GM10248 (cell line): ENCODE measurements around the gene IFITM1.

Experiments
- CTCF ChIA-PET: fragments of 300-600 bp; sonication (Branson Sonifier 250); formaldehyde crosslinking; extraction: SDS; loops from one replicate; lab custom pipeline; 2021; ENCODE audit warnings: antibody characterized with exemption; lab: Yijun Ruan, JAX
- POLR2A ChIA-PET: fragments of 350-650 bp; sonication (Branson Sonifier 250); formaldehyde crosslinking; extraction: SDS; loops from one replicate; lab custom pipeline; 2020; ENCODE audit warnings: antibody characterized with exemption; lab: Yijun Ruan, JAX
- DNase-seq: peaks from one replicate; pipeline ENCODE4 v3.0.0; 2012; ENCODE audit errors: extremely low spot score
- TF ChIP-seq, protein P1 (sequence below): IDR thresholded peaks from 2 replicates; pipeline ENCODE4 v1.5.1; 2012; ENCODE audit warnings: mild to moderate bottlenecking, low read depth; ENCODE audit errors: extremely low read depth, missing control alignments, control extremely low read depth

IFITM1 gene

GRCh38 chr11:278001-278951 lies 35.6 kb upstream of the IFITM1 start, which contains the start of gene NLRP6:
TSS of gene NLRP6 (plus strand) at chr11:278407. CDS start at chr11:278570, 163 bp downstream.
- DNase-seq, result no peak
- TF ChIP-seq, protein P1, sequence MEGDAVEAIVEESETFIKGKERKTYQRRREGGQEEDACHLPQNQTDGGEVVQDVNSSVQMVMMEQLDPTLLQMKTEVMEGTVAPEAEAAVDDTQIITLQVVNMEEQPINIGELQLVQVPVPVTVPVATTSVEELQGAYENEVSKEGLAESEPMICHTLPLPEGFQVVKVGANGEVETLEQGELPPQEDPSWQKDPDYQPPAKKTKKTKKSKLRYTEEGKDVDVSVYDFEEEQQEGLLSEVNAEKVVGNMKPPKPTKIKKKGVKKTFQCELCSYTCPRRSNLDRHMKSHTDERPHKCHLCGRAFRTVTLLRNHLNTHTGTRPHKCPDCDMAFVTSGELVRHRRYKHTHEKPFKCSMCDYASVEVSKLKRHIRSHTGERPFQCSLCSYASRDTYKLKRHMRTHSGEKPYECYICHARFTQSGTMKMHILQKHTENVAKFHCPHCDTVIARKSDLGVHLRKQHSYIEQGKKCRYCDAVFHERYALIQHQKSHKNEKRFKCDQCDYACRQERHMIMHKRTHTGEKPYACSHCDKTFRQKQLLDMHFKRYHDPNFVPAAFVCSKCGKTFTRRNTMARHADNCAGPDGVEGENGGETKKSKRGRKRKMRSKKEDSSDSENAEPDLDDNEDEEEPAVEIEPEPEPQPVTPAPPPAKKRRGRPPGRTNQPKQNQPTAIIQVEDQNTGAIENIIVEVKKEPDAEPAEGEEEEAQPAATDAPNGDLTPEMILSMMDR, result no peak
- POLR2A ChIA-PET, result no interaction called here
- CTCF ChIA-PET, result interaction anchor here (0.8 to 4.0 kb wide), 5 partner anchors 9 to 65 kb away, joined by 3 to 11 read pairs (median 3); no protein-coding TSS in a partner anchor

DNA sequence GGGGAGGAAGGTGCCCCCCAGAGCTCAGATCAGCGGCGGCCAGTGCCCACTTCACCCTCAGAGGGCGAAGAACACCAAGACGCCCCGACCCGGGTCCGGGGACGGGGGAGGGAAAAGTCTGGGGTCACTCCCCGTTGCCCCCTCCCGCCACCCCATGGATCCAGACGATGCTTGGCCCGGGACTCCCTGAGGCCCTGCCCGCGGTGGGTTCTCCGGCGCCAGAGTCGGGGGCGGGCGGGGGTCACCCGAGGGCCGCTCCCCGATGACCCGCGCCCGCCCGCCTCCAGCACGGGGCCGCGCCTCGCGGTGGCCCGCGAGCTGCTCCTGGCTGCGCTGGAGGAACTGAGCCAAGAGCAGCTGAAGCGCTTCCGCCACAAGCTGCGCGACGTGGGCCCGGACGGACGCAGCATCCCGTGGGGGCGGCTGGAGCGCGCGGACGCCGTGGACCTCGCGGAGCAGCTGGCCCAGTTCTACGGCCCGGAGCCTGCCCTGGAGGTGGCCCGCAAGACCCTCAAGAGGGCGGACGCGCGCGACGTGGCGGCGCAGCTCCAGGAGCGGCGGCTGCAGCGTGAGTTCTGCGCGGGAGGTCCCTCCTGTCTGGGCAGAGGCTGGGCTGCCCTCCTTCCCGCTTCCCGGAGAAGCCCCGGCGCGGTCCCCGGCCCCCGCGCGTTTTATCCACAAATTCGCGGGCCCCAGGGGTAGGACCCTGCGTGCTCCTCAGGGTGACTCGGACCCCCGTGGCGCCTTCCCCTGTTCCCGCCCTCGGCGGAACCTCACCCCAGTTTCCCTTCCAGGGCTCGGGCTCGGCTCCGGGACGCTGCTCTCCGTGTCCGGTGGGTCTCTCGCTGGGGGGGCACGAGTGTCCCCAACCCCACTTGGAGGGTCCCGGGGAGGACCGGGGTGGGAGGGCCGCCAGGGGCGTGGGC lies 34.5 kb upstream of the IFITM1 start:
- POLR2A ChIA-PET, result interaction anchor here (0.6 kb wide), 1 partner anchor 244 kb away, joined by 6 read pairs; no protein-coding TSS in a partner anchor
- CTCF ChIA-PET, result interaction anchor here (1.0 to 4.0 kb wide), 3 partner anchors 11 to 28 kb away, joined by 3 to 11 read pairs (median 3); no protein-coding TSS in a partner anchor
- DNase-seq, result no peak
- TF ChIP-seq, protein P1, result no peak

- no peak for DNase-seq
- POLR2A ChIA-PET, result no interaction called here
- TF ChIP-seq, protein P1, result no peak
- CTCF ChIA-PET, result interaction anchor here (4.0 kb wide), 1 partner anchor 29 kb away, joined by 11 read pairs; no protein-coding TSS in a partner anchor
Measured at GRCh38 chr11:279966-280705, 33.7 kb upstream of the IFITM1 start.

DNA sequence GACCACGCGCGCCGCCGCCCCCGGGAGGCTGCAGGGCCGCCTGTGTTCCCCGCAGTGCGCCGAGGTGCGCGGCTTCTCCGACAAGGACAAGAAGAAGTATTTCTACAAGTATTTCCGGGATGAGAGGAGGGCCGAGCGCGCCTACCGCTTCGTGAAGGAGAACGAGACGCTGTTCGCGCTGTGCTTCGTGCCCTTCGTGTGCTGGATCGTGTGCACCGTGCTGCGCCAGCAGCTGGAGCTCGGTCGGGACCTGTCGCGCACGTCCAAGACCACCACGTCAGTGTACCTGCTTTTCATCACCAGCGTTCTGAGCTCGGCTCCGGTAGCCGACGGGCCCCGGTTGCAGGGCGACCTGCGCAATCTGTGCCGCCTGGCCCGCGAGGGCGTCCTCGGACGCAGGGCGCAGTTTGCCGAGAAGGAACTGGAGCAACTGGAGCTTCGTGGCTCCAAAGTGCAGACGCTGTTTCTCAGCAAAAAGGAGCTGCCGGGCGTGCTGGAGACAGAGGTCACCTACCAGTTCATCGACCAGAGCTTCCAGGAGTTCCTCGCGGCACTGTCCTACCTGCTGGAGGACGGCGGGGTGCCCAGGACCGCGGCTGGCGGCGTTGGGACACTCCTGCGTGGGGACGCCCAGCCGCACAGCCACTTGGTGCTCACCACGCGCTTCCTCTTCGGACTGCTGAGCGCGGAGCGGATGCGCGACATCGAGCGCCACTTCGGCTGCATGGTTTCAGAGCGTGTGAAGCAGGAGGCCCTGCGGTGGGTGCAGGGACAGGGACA lies 32.9 kb upstream of the IFITM1 start:
- TF ChIP-seq, protein P1, result no peak
- POLR2A ChIA-PET, result no interaction called here
- no peak for DNase-seq
- CTCF ChIA-PET, result interaction anchor here (4.0 kb wide), 1 partner anchor 30 kb away, joined by 11 read pairs; no protein-coding TSS in a partner anchor

DNA sequence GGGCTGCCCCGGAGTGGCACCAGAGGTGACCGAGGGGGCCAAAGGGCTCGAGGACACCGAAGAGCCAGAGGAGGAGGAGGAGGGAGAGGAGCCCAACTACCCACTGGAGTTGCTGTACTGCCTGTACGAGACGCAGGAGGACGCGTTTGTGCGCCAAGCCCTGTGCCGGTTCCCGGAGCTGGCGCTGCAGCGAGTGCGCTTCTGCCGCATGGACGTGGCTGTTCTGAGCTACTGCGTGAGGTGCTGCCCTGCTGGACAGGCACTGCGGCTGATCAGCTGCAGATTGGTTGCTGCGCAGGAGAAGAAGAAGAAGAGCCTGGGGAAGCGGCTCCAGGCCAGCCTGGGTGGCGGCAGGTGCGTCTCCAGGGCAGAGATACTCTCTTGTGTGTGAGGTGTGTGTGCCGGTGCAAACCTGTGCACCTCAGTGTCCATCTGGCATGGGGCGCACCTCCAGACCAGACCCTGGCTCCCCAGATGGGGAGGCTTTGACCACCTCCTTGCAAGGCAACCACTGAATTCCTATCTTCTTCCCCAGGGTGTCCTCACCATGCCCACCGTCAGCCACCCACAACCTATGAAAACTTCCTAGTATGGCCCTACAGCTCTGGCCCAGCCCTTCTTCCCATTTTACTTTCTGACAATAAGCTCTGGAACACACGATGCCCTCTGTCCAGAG lies 32.2 kb upstream of the IFITM1 start:
- POLR2A ChIA-PET, result no interaction called here
- CTCF ChIA-PET, result interaction anchor here (0.6 to 4.0 kb wide), 3 partner anchors 23 to 31 kb away, joined by 3 to 11 read pairs (median 3); no protein-coding TSS in a partner anchor
- no peak for DNase-seq
- TF ChIP-seq, protein P1, result no peak
